GM21576 (cell line): ENCODE measurements around the gene TRAPPC4.
"Not testable (repeated sequence)": the region's sequence is repeated elsewhere in the genome, so short reads cannot be mapped to it uniquely, and the experiment has no call there.

Experiments
- ATAC-seq: cut with Tn5 transposase; IDR thresholded peaks from one replicate; pipeline ENCODE4 v1.9.1; 2021; ENCODE audit warnings: mild to moderate bottlenecking, moderate library complexity; ENCODE audit not compliant: unreplicated experiment

The TRAPPC4 gene

DNA sequence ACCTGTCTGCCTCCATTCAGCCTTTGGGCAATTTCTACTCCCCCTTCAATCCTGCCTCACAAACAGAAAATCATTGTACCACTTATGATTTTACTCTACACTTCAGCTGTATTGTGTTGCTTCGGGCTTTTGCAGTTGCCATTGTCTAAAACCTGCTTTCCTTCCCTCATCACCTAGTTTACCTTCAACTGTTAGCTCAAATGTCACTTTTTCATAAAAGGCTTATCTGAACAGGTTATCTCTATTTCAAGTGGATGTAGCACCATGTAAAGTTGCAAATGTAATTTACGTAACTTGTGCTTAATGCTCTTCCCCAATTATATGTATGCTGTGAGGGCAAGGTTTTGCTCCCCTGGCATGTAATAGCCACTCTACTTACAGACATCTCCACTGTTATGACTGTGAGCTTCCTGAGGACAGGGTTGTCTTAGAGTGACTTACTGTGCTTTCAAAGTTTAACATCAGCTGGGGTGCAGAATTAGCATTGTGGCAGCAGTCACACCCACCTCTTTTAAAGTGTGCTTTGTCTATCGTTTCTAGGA, 5.9 kb upstream of the TRAPPC4 start:
- no peak for ATAC-seq

DNA sequence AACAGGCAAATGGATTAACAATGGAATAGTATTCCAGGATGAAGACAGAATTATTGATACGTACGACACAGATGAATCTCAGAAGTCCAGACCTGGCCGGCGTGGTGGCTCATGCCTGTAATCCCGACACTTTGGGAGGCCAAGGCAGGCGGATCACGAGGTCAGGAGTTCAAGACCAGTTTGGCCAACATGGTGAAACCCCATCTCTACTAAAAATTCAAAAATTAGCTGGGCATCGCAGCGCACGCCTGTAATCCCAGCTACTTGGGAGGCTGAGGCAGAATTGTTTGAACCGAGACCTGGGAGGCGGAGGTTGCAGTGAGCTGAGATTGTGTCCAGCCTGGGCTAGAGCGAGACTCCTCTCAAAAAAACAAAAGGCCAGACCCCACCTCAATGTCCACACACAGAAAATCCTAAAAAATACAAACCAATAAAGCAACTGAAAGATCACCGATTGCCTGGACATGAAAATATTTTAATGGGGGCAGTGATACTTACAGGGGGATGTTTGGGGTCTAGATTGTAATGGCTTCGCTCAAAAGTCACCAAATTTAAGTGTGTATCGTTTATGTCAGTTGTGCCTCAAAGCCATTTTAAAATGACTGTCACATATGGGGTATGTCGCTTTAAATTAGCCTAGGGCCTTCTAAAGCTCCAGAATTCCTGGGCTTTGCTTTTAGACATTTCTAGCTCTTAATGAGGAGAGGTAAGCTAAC, 4.2 kb upstream of the TRAPPC4 start:
- no peak for ATAC-seq

- no peak for ATAC-seq
Measured at GRCh38 chr11:119015054-119015611, 3.4 kb upstream of the TRAPPC4 start.

GRCh38 chr11:119016216-119017009, 2.2 kb upstream of the TRAPPC4 start:
- no peak for ATAC-seq

- not testable (repeated sequence) for ATAC-seq
Measured at GRCh38 chr11:119017377-119017776, 1.2 kb upstream of the TRAPPC4 start.

- ATAC-seq: no peak
Measured at GRCh38 chr11:119019996-119020395, 1.4 kb downstream of the TRAPPC4 start.

GRCh38 chr11:119021631-119022030, 3.1 kb downstream of the TRAPPC4 start:
- ATAC-seq: no peak

- ATAC-seq: no peak
Measured at GRCh38 chr11:119023741-119024140, 5.2 kb downstream of the TRAPPC4 start.

GRCh38 chr11:119024430-119025098, 6.0 kb downstream of the TRAPPC4 start:
- ATAC-seq: no peak

GRCh38 chr11:119025099-119025473, 6.5 kb downstream of the TRAPPC4 start:
- ATAC-seq: no peak

- no peak for ATAC-seq
Measured at GRCh38 chr11:119025541-119025940, 7.0 kb downstream of the TRAPPC4 start.

- ATAC-seq: no peak
Measured at GRCh38 chr11:119025978-119026766, 7.6 kb downstream of the TRAPPC4 start.

GRCh38 chr11:119026970-119027369, 8.4 kb downstream of the TRAPPC4 start:
- no peak for ATAC-seq

- ATAC-seq: no peak
Measured at GRCh38 chr11:119027561-119028345, 9.2 kb downstream of the TRAPPC4 start.

DNA sequence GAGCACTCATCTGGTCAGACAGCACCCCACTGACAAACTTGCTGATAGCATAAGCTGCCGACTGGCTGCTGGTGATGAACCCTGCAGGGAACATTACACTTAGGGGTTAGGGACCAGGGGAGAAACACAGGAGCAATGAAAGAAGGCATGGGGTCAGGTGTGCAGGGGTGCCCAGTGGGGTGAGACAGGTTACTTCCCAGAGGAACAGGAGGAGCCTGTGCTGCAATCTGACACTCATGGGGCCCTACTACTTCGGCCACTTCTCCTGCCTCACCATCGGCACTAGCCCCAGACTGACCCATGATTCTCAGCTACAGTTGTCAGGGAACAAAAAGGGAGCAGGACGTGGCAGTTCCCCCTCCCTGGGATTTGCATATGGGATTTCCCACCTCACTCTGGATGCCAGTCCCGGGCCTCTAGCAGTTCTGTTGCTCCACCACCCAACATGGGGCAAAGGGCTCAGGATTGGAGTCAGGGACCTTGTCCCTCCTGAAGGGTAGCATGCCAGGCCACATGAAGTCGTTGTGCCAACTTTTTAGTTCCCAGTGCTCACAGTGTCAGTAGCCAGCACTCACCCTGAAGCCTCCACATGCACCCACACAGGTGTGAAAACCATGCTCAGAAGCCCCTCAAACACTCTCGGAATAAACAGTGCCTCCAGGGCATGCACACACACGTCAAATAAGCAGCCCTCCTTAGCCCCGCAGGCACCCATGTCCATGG, 9.9 kb downstream of the TRAPPC4 start:
- no peak for ATAC-seq

DNA sequence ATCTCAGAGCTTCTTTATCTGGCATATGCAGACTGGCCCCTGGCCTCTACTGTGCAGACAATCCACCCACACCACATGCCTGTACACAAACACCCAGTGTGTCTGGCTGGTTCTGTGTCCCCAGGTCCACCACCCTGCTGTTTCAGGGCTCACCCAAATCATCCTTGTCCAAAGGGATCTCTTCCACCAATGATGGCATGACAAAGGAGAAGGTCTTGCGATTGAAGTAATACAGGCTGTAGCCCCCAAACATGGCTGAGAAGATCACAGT, 10.4 kb downstream of the TRAPPC4 start:
- no peak for ATAC-seq

DNA sequence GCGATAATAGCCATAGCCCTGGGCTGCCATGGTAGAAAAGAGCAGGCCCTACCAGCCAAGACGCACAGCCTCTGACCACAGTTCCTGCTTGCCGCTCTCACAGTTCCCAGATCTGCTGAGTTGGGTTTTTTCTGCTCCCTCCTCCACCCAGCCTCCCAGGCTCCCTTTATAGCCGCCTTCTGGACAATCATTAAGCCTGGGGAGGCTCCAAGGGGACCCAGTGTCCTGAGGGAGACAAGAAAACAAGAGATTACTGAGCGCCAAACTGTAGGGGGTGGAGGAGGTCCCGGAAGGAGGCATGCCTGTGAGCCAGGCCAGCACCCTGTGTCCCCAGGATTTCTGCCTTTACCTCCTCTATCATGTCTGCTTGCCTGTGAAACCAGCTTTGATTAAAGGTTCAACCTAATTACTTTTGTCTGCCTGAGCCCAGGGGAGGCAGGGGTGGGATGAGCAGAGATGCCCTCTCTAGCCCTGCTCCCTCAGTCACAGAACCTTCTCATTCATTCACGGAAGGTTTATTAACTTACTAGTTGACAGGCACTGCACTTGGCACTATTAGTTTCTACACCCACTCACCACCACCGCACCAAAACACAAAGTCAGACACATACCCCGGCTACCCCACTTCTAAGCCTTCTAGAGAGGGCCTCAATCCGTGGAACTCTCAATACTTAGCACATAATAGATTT, 10.9 kb downstream of the TRAPPC4 start:
- ATAC-seq: peak; percentile 7

DNA sequence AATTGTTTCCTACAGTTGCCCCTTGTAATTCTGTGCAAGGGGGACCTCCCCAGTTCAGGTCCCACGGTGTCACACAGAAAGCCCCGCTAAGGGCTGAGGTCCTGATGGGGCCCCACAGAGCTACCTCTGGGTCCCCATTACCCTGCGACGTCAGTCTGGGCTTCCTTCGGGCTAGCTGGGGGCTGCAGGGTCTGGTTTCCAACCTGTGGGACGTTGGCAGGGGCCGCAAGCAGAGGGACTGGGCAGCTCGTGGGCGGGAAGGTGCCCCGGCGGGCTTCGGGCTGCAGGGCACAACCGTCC, 11.4 kb downstream of the TRAPPC4 start:
- ATAC-seq: peak; percentile 19
